OCI-LY7 (cell line): ENCODE results near the gene DLGAP5.

ENCODE experiments used
- CTCF ChIP-seq: fragments of 200-600 bp; sonication (generic); conservative IDR thresholded peaks from 2 replicates; pipeline ENCODE4 v1.5.1; 2014; ENCODE audit warnings: mild to moderate bottlenecking, antibody characterized with exemption, low read length, moderate library complexity, mixed read lengths
- EZH2phosphoT487 ChIP-seq: fragments of 200-600 bp; sonication (generic); IDR thresholded peaks from 2 replicates; pipeline ENCODE4 v1.6.1; 2018; ENCODE audit warnings: low read depth, borderline replicate concordance, mild to moderate bottlenecking, mixed run types, antibody characterized with exemption, low read length, moderate library complexity, mixed read lengths

- TF ChIP-seq CTCF (no peak), EZH2phosphoT487 (no peak)
Measured at GRCh38 chr14:55114720-55115119, 76.7 kb downstream of the DLGAP5 start.
